DMS114 treated with DMSO at 0.1 percent for 48 hours (cell line): ENCODE data around the gene CPEB4.

Source experiments
- DNase-seq: peaks from one replicate; lab custom pipeline; 2025; ENCODE audit not compliant: unreplicated experiment; lab: John Stamatoyannopoulos, UW

Gene CPEB4

DNA sequence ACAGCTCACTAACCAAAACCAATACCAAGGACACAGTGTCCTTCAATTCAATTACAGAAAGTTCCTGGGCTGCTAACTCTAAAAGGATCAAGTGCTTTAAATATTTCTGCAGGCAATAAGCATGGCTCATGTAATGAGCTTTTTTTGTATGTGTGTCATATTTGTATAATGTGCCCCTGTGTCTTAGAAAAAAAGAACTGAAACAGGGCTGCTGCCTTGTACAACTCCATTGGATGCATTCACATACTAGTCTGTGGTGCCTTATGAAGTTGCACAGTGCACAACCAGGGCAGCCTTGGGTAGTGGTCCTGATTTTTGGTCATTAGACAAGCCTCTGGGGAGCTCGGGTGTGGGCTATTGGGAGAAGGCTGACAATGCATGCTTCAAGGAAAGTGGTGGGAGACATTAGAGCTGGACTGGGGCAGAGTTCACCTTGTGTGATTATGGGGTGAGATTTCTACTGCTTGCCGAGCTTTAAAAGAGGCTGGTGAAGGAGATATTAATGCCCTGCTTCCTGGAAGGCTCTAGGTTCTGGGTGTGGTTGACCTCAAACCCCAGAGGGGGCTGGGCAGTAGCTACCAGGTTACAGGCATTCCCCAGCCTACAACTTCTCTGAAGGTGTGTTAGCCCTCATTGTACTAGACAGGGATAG, 3.6 kb upstream of the CPEB4 start:
- DNase-seq = no peak

DNA sequence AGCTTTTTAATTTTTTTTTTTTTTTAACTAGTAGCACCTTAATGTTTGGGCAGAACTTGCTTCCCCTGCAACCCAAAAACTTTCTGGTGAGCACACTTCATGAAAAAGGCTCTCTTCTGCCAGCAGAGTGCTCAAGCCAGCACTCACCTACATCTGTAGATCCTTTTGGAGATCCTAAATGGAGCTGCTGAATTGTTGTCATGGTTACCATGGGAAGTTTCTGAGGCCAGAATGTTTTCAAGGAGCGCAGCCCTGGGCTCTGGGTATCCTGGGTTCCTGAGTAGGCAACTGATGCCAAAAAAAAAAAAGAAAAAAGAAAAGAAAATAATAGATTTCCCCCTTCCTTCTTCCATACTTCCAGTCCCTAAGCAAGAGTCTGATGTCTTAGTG, 3.1 kb upstream of the CPEB4 start:
- DNase-seq = no peak

DNA sequence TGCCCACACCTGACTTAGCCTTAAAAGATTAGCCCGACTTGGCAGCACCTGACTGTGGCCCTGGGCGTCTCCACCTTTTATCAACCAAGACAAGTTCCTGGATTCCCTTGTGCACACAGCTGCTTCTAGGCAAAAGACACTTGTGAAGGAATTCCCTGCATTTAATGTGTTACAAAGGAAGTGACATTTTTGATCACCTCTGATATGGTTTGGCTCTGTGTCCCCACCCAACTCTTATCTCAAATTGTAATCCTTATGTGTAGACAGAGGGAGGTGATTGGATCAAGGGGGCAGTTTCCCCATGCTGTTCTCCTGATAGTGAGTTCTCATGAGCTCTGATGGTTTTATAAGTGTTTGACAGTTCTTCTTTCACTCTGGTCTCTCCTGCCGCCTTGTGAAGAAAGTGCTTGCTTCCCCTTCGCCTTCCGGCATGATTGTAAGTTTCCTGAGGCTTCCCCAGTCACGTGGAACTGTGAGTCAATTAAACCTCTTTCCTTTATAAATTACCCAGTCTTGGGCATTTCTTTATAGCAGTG, 2.6 kb upstream of the CPEB4 start:
- DNase-seq = no peak

DNA sequence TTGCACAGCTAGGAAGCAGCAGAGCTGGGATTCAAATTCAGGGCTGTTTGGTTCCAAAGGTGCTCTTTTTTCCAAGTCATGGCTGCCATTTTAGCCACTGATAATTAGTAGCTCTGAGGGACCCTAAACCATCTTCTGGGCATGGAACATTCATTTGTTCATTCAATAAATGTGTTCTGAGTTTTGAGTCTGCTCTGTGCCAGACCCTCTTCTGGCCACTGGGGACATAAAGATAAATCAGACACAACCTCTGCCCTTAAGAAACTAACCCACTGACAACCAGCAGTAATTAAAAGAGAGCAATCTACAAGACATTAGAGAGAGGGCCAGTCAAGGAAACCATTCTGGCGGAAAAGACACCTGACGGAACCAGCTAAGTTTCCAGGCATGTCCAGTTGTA, 2.0 kb upstream of the CPEB4 start:
- DNase-seq = no peak

DNA sequence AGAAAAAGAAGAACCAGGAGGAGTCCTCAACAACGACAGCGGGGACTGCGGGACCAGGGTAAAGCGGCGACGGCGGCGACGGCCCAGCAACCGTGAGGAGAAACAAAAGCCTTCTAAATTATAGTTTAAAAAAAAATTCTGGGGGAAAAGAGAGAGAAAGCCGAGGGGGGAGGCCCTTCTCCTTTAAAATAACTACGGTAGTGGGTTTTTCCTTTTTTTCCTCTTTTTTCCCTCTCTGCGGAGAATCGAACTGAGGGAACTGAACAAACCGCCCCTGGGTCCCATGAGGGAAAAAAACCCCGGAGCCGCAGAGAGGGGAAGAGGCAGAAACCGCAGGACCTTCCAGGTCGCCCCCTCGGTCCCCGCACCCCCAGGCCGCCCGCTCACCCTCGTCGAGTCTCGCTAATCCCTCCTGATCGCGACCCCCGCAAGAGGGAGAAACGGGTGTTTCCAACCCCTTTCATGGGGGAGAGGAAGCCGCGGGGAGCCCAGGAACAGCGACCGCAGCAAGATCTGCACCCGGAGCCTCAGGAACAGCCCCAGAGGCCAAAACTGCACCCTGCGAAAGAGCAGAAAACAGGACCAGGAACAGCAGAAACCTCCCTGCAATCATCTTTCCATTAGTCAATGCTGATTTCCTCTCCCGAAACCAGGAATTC, 453 bp downstream of the CPEB4 start:
- DNase-seq = no peak

DNA sequence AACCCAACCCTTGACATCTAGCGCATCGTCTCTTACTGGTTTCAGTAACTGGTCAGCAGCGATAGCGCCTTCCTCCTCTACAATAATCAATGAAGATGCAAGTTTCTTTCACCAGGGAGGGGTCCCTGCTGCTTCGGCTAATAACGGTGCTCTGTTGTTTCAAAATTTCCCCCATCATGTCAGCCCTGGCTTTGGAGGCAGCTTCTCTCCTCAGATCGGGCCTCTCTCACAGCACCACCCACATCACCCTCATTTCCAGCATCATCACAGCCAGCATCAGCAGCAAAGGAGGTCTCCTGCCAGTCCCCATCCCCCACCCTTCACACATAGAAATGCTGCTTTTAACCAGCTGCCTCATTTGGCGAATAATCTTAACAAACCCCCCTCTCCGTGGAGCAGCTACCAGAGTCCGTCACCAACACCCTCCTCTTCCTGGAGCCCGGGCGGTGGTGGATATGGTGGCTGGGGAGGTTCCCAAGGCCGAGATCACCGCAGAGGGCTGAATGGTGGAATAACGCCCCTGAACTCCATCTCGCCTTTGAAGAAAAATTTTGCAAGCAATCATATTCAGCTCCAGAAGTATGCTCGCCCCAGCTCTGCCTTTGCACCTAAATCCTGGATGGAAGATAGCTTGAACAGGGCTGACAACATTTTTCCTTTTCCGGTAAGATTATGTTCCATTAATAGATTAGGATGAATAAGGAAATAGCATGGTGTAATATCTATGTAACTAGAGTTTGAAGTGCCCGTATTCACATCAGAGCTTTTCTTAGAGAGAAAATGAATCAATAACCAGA, 2.2 kb downstream of the CPEB4 start:
- DNase-seq = no peak

DNA sequence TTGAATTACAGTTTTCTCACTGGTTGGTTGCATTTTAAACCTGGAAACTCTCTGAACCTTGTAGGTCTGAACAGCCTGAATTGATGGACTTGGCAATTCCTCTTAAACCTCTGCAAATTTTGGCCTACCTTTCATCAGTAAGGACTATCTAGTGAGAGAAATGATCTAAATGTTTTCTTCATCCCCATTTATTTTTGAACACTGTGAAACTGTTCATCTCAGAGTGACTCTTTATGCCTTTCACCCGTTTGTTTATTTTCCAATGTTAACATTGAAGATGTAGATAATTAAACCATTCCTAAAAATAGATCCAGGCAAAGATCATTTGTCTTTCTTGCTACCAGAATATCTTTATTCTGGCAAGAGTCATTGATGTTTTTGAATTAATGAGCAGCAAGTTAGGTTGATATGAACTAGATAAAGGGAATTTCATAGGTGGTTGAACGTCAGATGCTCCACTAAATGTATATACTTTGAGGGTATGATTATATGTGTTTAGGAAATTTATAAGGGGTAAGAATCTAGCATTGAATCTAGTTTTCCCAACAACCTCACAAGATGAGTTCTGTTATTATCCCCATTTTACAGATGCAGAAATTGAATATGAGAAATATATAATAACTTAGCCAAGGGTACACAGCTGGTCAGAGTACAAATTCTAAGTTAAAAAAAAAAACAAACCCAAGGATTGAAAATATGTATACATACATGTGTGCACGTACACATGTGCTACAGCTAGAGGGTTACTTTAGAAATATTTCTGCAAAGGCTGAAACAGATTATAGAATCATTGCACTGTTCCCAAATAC, 3.4 kb downstream of the CPEB4 start:
- no peak for DNase-seq

DNA sequence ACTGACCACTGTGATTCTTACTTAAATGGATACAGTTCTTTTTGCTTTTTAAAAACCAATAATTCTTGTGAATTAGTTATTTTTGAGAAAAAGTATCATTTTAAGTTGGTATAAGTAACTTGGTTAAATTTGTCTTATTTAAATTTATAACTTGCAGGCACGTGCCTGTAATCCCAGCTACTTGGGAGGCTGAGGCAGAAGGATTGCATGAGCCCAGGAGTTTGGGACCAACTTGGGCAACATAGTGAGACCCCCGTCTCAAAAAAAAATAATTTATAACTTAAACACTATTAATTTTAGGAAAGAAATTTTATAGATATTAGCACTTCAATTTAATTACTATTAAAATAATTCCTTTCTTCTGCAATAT, 5.0 kb downstream of the CPEB4 start:
- no peak for DNase-seq

DNA sequence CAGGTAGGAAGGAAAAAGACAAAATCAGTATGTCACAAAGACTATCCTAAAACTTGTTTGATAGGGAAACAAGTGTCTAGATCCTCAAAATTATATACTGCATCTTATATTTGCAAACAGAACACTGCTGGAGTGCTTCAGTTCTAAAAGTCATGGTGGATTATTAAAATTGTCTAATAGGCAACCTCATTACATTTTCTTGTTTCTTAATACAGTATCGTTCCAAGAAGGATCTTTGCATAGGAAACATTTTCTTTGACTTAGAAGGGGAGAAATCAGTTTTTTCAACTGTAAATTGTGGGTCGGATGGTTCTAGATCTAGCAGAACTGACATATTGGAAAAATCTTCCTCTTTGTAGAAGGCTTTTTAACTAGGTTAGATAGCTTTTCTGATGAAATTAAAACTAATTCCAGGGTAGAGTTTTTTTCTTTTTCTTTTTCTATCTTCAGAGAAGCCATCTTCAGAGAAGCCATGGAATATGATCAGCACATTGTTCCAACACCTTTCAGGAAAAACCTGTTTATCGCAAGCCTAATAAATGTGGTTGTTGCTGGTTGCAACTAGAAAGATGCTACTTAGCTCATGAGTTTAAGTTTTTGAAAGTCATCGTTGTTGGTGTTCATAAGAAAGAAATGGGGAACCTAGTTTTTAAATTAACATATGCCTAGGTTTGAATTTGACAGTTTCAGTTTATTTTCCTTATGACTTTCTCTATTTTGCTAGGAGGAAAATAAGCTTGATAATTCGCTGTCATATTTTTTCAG, 7.4 kb downstream of the CPEB4 start:
- DNase-seq = no peak

DNA sequence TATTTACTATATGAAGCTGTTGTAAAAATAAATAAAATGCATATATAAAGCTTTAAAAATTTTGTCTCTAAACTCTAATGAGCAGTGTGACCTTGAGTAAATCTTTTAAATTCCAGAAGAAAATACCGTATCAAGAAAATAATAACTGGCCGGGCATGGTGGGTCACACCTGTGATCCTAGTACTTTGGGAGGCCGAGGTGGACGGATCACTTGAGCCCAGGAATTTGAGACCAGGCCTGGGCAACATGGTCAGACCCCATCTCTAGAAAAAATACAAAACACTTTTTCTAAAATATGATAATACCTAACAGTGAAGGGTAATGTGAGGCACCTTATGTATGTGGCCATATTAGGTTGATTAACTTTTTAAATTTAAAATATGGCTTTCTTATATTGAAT, 8.5 kb downstream of the CPEB4 start:
- no peak for DNase-seq

DNA sequence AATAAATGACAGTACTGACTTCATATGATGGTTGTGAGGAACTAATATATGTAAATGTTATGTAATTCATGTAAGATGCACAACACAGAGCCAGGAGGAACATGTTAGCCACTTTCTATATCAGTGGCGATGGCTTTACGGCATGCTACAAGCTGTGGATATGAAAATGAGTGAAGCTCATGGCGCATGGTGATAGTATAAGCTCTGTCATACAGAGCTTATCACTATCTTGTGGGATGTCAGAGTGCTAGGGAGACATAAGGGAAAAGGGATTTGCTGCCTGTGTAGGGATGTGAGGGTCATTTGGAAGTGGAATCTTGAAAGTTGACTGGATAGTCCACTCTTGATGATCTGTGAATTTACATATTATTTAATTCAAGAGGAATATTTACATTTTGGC, 13.6 kb downstream of the CPEB4 start:
- DNase-seq = no peak

DNA sequence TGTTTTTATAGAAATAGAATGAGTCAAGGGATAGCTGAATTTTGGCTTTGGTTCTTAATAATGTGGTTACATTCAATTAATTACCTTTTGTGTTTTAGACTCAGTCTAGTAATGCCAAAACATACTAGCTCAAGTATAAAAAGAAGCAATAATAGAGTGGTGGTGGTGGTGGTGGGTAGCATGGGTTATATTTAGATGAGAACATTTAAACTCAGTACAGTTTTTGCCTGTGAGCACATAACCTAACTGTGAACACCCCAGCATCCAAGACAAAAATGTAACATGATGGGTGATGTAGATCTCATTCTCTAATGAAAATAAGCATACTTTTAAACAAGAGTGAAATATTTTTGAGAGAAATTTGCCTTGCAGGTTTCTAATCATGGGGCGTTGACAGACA, 14.2 kb downstream of the CPEB4 start:
- DNase-seq = no peak

DNA sequence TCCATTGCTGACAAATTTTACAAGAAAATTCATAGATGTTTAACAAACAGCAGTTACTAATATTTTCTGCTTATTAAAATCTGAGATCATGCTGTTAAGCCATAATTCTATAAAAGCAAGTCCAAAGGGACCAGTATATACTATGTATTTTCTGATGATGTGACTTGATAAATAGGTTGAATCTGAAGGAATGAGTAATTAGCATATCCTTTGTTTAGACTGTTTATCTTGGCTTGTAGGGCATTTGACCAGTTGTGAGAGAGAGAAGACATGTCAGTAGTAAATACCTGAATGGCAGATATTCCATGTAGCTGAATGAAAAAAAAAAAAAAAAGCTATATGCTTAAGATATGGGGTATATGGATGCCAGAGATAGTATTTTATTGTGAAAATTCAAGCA, 14.6 kb downstream of the CPEB4 start:
- no peak for DNase-seq

DNA sequence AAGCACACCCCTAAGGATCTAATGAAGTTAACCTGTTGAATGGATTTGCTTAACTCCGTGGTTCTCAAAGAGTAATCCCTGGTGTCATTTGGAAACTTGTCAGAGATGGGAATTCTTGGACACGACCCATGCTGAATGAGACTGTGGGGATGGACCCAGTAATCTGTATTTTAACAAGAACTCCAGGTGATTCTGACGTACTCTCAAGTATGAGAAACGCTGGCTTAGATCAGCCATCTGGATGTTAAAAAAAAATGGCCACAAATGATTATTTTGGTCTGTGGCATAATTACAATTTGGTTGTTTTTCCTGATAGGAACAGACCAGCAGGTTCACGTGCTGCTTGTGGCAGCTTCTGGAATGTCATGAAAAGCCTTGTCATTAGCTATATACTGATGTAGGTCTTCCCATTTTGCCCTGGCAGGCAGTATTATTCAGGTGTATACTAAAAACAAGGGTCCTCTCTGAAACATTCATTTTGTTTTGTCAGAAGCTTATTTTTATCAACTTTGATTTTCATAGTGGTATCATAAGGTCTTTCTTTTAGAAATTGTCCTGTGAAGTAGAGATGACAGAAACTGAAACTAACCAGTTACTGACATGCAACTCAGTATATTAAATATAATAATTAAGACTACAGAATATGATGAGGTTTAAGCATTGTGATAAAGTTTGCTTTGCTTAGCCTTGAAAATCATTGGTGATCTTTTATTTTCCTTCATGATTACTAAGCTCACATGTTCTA, 15.4 kb downstream of the CPEB4 start:
- DNase-seq = no peak

DNA sequence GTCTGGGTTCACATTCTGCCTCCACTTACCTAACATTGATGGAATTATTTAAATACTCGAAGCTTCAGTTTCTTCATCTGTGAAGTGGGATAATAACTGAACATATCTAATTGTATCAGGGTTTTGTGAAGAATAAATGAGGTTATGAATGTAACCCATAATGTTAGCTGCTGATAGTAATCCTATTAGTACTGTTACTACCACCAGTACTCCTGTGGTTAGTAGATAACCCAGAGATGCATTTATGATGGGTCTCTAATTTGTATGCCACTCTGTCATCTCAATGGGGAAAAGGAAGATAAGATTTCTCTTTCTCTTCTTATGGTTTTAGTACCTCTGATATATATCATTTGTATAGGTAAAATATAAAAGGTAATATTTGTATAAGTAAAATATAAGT, 16.0 kb downstream of the CPEB4 start:
- DNase-seq = no peak

DNA sequence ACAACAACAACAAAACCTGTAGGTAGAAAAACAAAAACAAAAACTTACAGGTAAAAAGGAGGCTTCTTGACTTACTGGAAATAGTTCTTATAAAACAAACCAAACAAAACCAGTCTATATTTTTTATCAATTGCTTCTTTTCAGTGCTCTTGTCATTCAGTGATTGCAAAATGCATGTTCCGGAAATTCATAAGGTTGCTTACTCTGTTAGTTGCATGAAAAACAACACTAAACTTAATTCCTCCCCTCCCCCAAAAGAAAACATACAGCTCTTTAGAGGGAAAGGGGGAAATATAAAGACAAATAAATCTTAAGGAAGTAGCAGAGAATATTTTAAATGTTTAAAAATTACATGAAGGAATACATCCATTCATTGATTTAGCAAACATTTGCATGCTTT, 19.1 kb downstream of the CPEB4 start:
- DNase-seq = no peak

DNA sequence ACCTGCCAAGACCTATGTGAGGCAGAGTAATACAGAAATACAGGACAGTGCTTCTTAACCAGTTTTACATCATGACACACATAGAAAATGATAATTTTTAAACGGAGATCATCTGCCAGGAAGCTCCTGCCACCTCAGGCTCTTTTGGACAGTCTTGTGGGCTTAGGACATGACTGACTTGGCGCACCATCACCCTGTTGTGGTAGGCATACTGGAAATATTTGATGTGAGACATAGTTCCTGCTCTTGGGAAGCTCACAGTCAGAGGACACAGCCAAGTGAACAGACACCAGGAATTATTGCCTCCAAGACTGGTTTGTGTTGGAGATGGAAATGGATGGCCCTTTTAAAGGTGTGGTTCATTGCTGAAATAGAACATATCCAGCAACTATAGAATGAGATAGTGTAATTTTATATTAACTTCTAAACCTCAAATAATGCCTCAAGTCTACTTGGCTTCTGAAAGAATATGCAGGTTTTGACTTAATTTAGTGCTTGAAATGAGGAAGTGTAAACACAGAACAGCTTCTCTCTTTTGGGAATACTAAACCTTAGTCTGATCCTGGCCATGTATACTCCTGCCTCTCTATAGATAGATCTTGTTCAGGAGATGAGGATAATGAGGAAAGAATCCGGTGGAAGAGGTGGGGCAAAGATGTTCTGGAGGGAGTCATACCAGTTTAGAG, 19.7 kb downstream of the CPEB4 start:
- no peak for DNase-seq

DNA sequence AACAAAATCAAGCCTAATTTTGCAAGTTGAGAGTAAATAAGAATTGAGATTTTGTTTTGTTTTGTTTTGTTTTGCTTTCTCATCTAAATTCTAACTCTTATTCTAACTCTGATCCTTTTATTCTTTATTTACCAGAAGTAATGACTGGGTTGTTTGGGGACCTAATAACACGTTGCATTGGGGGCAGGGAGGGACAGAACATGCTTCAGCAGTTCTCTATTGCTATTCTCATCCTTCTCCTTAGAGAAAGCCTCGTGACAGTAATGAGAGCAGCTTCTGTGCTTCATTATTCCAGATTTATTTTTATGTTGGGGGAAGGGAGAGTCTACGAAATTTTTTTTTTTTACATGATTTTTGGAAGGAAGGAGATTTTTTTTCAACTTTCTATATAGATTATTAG, 21.1 kb downstream of the CPEB4 start:
- DNase-seq = no peak

DNA sequence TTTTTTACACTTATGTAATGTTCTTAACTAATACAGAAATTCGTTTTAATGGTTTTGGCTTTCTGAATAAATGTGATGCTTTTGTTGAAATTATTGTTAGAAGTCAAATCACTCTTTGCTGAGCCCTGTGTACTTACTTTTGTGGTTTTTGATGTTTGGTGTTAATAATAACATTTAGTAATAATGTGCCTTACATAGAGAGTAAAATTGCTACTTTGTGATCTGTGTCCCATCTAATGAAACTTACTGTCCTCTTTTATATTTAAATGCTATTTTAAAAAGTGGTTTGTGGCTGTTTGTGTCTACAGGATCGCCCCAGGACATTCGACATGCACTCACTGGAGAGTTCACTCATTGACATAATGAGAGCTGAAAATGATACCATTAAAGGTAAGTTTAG, 22.1 kb downstream of the CPEB4 start:
- no peak for DNase-seq
